Activated CD8-positive, alpha-beta memory T cell treated with anti-CD3 and anti-CD28 coated beads, Interleukin-2, amount 50 U/mL, for 4 hours (primary cell): ENCODE results near the gene GNPDA2.

Source experiments
- DNase-seq: peaks from one replicate; pipeline ENCODE4 v3.0.0-alpha.2; 2020

Gene GNPDA2

GRCh38 chr4:44678094-44679041 lies 48.0 kb downstream of the GNPDA2 start, which contains the start of gene GUF1:
Gene GUF1, plus strand, starts transcription at chr4:44678420. Its CDS starts 203 bp downstream, at chr4:44678623.
- peak; percentile 90 for DNase-seq

GRCh38 chr4:44675366-44675765 lies 51.0 kb downstream of the GNPDA2 start:
- DNase-seq = no peak

DNA sequence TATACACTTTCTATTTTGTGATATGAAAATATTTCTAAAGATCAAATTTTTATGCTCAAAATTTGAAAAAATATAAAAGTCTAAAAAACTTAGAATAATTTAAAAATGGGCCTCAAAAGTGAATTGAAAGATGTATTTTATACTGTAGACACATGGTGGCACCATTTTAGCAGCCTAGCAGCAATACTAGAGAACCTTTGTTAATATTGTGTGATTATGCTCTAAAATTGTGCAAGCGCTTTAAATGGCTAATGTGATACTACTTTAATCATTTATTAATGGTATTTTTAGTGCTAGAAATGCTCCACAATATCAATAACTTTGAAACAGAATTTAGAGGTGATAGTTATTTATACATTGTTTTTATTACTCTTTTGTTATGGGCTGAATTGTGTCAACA lies 51.9 kb downstream of the GNPDA2 start:
- DNase-seq = no peak

DNA sequence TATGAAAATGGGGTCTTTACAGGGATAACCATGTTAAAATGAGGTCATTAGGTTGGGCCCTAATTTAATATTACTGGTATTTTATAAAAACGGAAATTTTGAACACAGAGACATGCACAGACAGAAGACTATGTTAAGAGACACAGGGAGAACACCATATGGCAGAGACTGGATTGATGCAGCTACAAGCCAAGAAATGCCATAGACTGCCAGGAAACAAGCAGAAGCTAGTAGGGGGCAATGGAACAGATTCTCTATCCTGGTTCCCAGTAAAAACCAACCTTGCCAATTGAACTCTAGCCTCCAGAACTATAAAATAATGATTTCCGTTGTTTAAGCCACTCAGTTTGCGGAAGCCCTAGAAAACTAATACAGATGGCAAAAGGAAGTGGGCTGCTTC lies 54.7 kb downstream of the GNPDA2 start:
- DNase-seq = no peak

DNA sequence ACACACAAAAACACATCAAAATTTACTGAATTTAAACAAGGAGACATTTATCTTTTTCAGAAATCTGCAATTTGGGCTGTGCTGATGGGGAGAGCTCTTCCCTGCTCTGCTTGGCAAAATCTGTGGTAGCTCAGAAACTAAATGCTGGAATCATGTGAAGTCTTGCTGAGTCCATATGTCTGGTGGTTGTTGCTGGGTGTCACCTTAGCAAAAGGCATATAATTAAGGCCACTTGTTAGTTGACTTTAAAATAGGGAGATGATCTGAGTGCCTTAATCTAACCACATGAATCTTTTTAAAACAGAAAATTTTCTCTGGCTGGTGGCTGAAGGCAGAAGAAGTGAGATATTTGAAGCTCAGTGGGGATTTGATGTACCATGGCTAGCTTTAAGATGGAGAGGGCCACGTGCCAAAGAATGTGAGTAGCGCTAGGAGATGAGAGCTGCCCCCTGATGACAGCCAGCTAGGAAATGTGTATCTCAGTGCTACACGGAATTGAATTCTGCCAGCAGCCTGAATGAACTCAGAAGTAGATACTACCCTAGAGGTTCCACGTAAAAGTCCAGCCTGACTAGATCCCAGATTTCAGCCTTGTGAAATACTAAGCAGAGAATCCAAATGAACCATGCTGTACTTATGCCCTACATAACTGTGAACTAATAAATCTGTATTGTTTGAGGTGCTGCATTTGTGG lies 55.7 kb downstream of the GNPDA2 start:
- DNase-seq = no peak

GRCh38 chr4:44668526-44668925 lies 57.8 kb downstream of the GNPDA2 start:
- no peak for DNase-seq

- DNase-seq = no peak
These were observed 62.7 kb downstream of the GNPDA2 start for GRCh38 chr4:44663539-44664263.

DNA sequence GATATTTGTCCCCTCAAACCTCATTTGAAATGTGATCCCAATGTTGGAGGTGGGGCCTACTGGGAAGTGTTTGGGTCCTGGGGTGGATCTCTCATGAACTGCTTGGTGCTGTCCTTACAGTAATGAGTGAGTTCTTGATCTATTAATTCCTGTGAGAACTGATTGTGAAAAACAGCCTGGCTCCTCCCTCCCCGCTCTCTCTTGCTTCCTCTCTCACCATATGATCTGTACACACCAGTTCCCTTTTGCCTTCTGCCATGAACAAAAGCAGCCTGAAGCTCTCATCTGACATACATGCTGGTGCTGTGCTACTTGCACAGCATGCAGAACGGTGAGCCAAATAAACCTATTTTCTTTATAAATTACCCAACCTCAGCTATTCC lies 63.7 kb downstream of the GNPDA2 start:
- DNase-seq = no peak

- DNase-seq = no peak
These were observed 64.3 kb downstream of the GNPDA2 start for GRCh38 chr4:44661940-44662622.

- DNase-seq = no peak
These were observed 66.0 kb downstream of the GNPDA2 start for GRCh38 chr4:44660396-44660795.

DNA sequence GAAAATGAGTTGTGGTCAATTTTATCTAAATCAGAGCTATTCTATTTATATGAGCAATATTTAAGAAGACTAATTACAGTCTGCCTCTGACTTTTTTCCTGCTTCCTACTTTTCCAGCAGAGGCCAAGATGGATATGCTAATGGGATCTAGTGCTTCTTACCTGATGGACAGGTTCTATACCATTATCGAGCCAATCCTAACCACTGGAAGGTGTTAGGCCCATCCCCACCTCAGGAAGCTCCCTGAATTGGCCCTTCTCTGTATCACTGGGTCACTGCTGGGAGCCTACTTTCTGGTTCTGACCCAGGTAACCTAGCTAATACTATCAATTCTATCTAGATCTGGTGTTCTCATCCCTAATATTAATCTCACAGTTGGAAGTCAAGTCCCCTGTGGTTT lies 74.4 kb downstream of the GNPDA2 start:
- DNase-seq = no peak
